HCT116 (cell line): ENCODE results near the gene FAM114A1. TPM values are rescaled to one million over a fixed set of nuclear protein-coding genes. Genes with fewer than 3 reads are reported as not detected.
"Not testable (repeated sequence)": the region's sequence is repeated elsewhere in the genome, so short reads cannot be mapped to it uniquely, and the experiment has no call there.

Experiments
- ATAC-seq: fragments of 200-7000 bp; cut with Tn5 transposase; 2 replicates; pipeline ENCODE4 v1.9.1; 2020; ENCODE audit warnings: mild to moderate bottlenecking, moderate library complexity
- BruUV-seq: library from RNA; stranded (reverse); fragments of 400-500 nt; replicated peaks from 2 replicates; lab custom pipeline; 2021; lab: Mats Ljungman, UMichigan
- CTCF ChIA-PET: fragments of 300-600 bp; sonication (Branson Sonifier 250); formaldehyde crosslinking; loops from one replicate; lab custom pipeline; 2021; ENCODE audit warnings: antibody characterized with exemption; lab: Charles Lee
- POLR2A ChIA-PET: fragments of 300-600, 350-600 bp; sonication (Branson Sonifier 250); formaldehyde crosslinking; loops from one replicate; lab custom pipeline; 2021; ENCODE audit warnings: antibody characterized with exemption; lab: Charles Lee
- RAD21 ChIA-PET, 2 experiments: fragments of 300-600 bp; sonication (Branson Sonifier 250); formaldehyde crosslinking; loops; one replicate each; lab custom pipeline; 2023; ENCODE audit warnings: low total read pairs in 2 of 2; ENCODE audit not compliant: uncharacterized antibody in 2 of 2, unreplicated experiment in 2 of 2, low non-redundant PET in 1 of 2; lab: Charles Lee
- DNase-seq: peaks from one replicate; pipeline ENCODE4 v3.0.0-alpha.2; 2010; ENCODE audit warnings: low read depth, low spot score
- H2AFZ ChIP-seq: fragments of 200-600 bp; shearing (Covaris generic), sonication (generic); 2 replicates; pipeline ENCODE4 v1.6.1; 2017; ENCODE audit warnings: low read depth, mixed run types, mixed read lengths, antibody characterized with exemption, low read length; ENCODE audit not compliant: poor library complexity, severe bottlenecking
- H3K27ac ChIP-seq: 2 replicates; pipeline ENCODE4 v1.5.1; 2012; ENCODE audit warnings: low read depth, low read length
- H3K27me3 ChIP-seq: fragments of 200-600 bp; sonication (generic); 2 replicates; pipeline ENCODE4 v1.6.1; 2016; ENCODE audit warnings: mixed run types, low read length, mixed read lengths; ENCODE audit not compliant: insufficient read depth
- H3K36me3 ChIP-seq, 2 experiments: fragments of 200-500 bp in 1 of 2; fragments of 200-600 bp in 1 of 2; sonication (Bioruptor generic) in 1 of 2; sonication (generic) in 1 of 2; 2 replicates each; pipeline versions ENCODE4 v1.5.1 to v1.6.1; 2014 to 2016; ENCODE audit warnings: low read length in 2 of 2, inconsistent platforms in 1 of 2, mixed read lengths in 1 of 2, mixed run types in 1 of 2; ENCODE audit not compliant: insufficient read depth in 2 of 2, control insufficient read depth in 1 of 2
- H3K4me1 ChIP-seq, 2 experiments: fragments of 200-600 bp in 1 of 2; sonication (generic) in 1 of 2; 2 replicates each; pipeline versions ENCODE4 v1.5.1 to v1.6.1; 2012 to 2017; ENCODE audit warnings: low read length in 2 of 2, inconsistent platforms in 1 of 2, mild to moderate bottlenecking in 1 of 2, mixed read lengths in 1 of 2, mixed run types in 1 of 2, moderate library complexity in 1 of 2; ENCODE audit not compliant: insufficient read depth in 2 of 2, control insufficient read depth in 1 of 2
- H3K4me2 ChIP-seq: fragments of 200-600 bp; sonication (generic); 2 replicates; pipeline ENCODE4 v1.6.1; 2017; ENCODE audit warnings: mixed run types, low read length, mixed read lengths
- H3K4me3 ChIP-seq, 2 experiments: fragments of 200-600 bp in 1 of 2; sonication (generic) in 1 of 2; replicated peaks in 1 of 2; 2 replicates each; pipeline ENCODE4 v1.5.1; 2011 to 2016; ENCODE audit warnings: low read length in 2 of 2, control low read depth in 1 of 2, low read depth in 1 of 2, mild to moderate bottlenecking in 1 of 2, mixed read lengths in 1 of 2, mixed run types in 1 of 2
- H3K79me2 ChIP-seq: fragments of 200-600 bp; sonication (generic); 2 replicates; pipeline ENCODE4 v1.6.1; 2017; ENCODE audit warnings: mild to moderate bottlenecking, mixed run types, low read length, moderate library complexity, mixed read lengths; ENCODE audit not compliant: insufficient read depth
- H3K9ac ChIP-seq: fragments of 200-600 bp; sonication (generic); 2 replicates; pipeline ENCODE4 v1.6.1; 2016; ENCODE audit warnings: low read length, mixed read lengths
- H3K9me2 ChIP-seq: fragments of 200-600 bp; sonication (generic), shearing (Covaris generic); 2 replicates; pipeline ENCODE4 v1.6.1; 2017; ENCODE audit warnings: mixed run types, mild to moderate bottlenecking, moderate library complexity; ENCODE audit not compliant: insufficient read depth
- H3K9me3 ChIP-seq, 2 experiments: fragments of 200-500 bp in 1 of 2; fragments of 200-600 bp in 1 of 2; sonication (Bioruptor generic) in 1 of 2; sonication (generic) in 1 of 2; 2 replicates each; pipeline ENCODE4 v1.6.1; 2014 to 2017; ENCODE audit warnings: low read length in 2 of 2, mixed read lengths in 2 of 2, inconsistent platforms in 1 of 2, low read depth in 1 of 2, mild to moderate bottlenecking in 1 of 2, mixed run types in 1 of 2, moderate library complexity in 1 of 2; ENCODE audit not compliant: control insufficient read depth in 1 of 2, insufficient read depth in 1 of 2
- H4K20me1 ChIP-seq: fragments of 200-600 bp; sonication (generic), shearing (Covaris generic); 2 replicates; pipeline ENCODE4 v1.6.1; 2017; ENCODE audit warnings: mixed run types, mild to moderate bottlenecking, moderate library complexity; ENCODE audit not compliant: insufficient read depth
- CBX3 ChIP-seq: IDR thresholded peaks from 2 replicates; pipeline ENCODE4 v1.6.1; 2012; ENCODE audit warnings: low read depth
- CEBPB ChIP-seq: IDR thresholded peaks from 2 replicates; pipeline ENCODE4 v1.6.1; 2012; ENCODE audit warnings: low read depth
- ELF1 ChIP-seq: IDR thresholded peaks from 2 replicates; pipeline ENCODE4 v1.6.1; 2012; ENCODE audit warnings: low read depth, borderline replicate concordance
- JUND ChIP-seq: IDR thresholded peaks from 2 replicates; pipeline ENCODE4 v1.6.1; 2012
- RAD21 ChIP-seq: IDR thresholded peaks from 2 replicates; pipeline ENCODE4 v1.6.1; 2012; ENCODE audit warnings: low read depth, mild to moderate bottlenecking
- REST ChIP-seq: IDR thresholded peaks from 2 replicates; pipeline ENCODE4 v1.6.1; 2012; ENCODE audit warnings: low read depth
- SIN3A ChIP-seq: IDR thresholded peaks from 2 replicates; pipeline ENCODE4 v1.6.1; 2012; ENCODE audit warnings: low read depth
- SP1 ChIP-seq: IDR thresholded peaks from 2 replicates; pipeline ENCODE4 v1.6.1; 2012; ENCODE audit warnings: low read depth
- TCF7L2 ChIP-seq: IDR thresholded peaks from 2 replicates; pipeline ENCODE4 v1.7.0; 2011; ENCODE audit warnings: borderline replicate concordance, inconsistent platforms; ENCODE audit not compliant: insufficient read depth, insufficient read length; ENCODE audit errors: extremely low read depth
- YY1 ChIP-seq: IDR thresholded peaks from 2 replicates; pipeline ENCODE4 v1.6.1; 2011; ENCODE audit warnings: low read length, low read depth, moderate library complexity, mild to moderate bottlenecking; ENCODE audit not compliant: insufficient replicate concordance; ENCODE audit errors: extremely low read depth
- ZNF274 ChIP-seq: fragments of 200-500 bp; sonication (Bioruptor generic); IDR thresholded peaks from 2 replicates; pipeline ENCODE4 v1.6.1; 2014; ENCODE audit warnings: mild to moderate bottlenecking, low read depth, low read length, inconsistent platforms
- intact Hi-C: fragments of 100-400 bp; cut with micrococcal nuclease; formaldehyde crosslinking; loops from 2 replicates; pipeline ENCODE4 v1.10.0; 2022
- total RNA-seq: library from RNA; stranded (reverse); gene quantifications from one replicate; pipeline ENCODE4 v1.2.1, GENCODE V29; 2021; ENCODE audit not compliant: unreplicated experiment

FAM114A1 gene
- total RNA-seq, 1 experiment from 2014 or later = 35.6 TPM

GRCh38 chr4:38957893-38958292, 90.3 kb downstream of the FAM114A1 start:
- ATAC-seq (no peak), DNase-seq (no peak)
- H2AFZ ChIP-seq = no peak overlapping the region
- no peaks in the 10 kb centered on the region for H3K9me2 ChIP-seq
- TF ChIP-seq SIN3A (no peak), SP1 (no peak)
- no TSS peak for BruUV-seq
- no peaks in the 10 kb centered on the region for H3K9me3 ChIP-seq
- no peaks in the 10 kb centered on the region for H3K79me2 ChIP-seq
- no peak overlapping the region for H3K9ac ChIP-seq
- no peaks in the 10 kb centered on the region for H3K36me3 ChIP-seq
- no peak overlapping the region for H3K4me2 ChIP-seq
- peaks cover 4% of the 10 kb centered on the region; the same call in 1 of the 2 replicates for H3K27me3 ChIP-seq
- H3K4me1 ChIP-seq = no peaks in the 10 kb centered on the region
- RAD21 ChIA-PET = no interaction called here
- H3K27ac ChIP-seq = no peak overlapping the region
- CTCF ChIA-PET = no interaction called here
- intact Hi-C loops = no loop called here
- H4K20me1 ChIP-seq = no peaks in the 10 kb centered on the region
- no peak overlapping the region for H3K4me3 ChIP-seq
- POLR2A ChIA-PET = no interaction called here

GRCh38 chr4:38958453-38959190, 91.0 kb downstream of the FAM114A1 start:
- Histone ChIP-seq H3K79me2 (no peaks in the 10 kb centered on the region), H3K9ac (no peak overlapping the region), H3K27ac (no peak overlapping the region), H4K20me1 (no peaks in the 10 kb centered on the region), H3K4me3 (no peak overlapping the region), H3K9me3 (no peaks in the 10 kb centered on the region), H3K27me3 (peaks cover 4% of the 10 kb centered on the region; the same call in 1 of the 2 replicates), H3K4me2 (no peak overlapping the region), H3K4me1 (no peaks in the 10 kb centered on the region), H3K36me3 (no peaks in the 10 kb centered on the region), H3K9me2 (no peaks in the 10 kb centered on the region)
- intact Hi-C loops = no loop called here
- RAD21 ChIA-PET = no interaction called here
- no peak for ATAC-seq
- CTCF ChIA-PET = no interaction called here
- POLR2A ChIA-PET = no interaction called here
- no TSS peak for BruUV-seq
- DNase-seq = no peak
- TF ChIP-seq CEBPB (no peak), YY1 (no peak), CBX3 (no peak), TCF7L2 (no peak), ELF1 (no peak), ZNF274 (no peak), REST (no peak), RAD21 (no peak), SIN3A (no peak), SP1 (no peak), JUND (no peak)
- TF ChIP-seq, all 23 proteins: peak for 0
- no peak overlapping the region for H2AFZ ChIP-seq

- ATAC-seq, CTCF ChIA-PET, H3K4me3 ChIP-seq, POLR2A ChIA-PET, H3K9me3 ChIP-seq, H3K79me2 ChIP-seq, H4K20me1 ChIP-seq, H3K4me2 ChIP-seq, RAD21 ChIA-PET, DNase-seq, H2AFZ ChIP-seq, BruUV-seq, H3K27ac ChIP-seq, H3K27me3 ChIP-seq, H3K4me1 ChIP-seq, intact Hi-C loops, H3K36me3 ChIP-seq, H3K9me2 ChIP-seq, H3K9ac ChIP-seq: not testable (repeated sequence)
These were observed 91.6 kb downstream of the FAM114A1 start for GRCh38 chr4:38959248-38959647.
